ENCODE measurements around the gene NEO1.

NEO1 gene

DNA sequence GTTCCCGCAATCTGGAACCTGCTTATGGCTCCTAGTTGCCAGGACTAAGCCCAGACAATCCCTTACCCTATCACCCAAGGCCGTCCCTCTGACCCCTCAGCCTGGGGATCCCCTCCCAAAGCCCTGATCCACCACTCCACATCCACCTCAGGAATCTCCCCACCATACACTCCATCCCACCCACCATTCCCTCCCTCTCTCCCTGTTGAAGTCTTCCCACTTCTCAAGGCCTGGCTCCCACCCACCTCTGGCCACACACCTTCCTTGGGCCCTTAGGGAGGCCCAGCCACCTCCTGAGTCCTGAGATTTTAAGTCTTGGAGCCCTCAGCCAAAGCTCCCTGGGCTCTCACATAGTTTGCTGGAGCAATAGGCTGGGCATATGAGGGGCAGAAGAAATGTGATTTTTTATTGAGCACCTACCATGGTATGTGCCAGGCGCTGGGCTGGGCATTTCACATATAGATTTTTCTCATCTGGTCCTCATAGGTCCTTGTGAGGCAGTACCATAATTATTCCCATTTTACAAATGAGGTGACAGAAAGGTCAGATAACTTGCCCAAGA, 268.4 kb downstream of the NEO1 start:
- peak; percentile 16 for DNase-seq

DNA sequence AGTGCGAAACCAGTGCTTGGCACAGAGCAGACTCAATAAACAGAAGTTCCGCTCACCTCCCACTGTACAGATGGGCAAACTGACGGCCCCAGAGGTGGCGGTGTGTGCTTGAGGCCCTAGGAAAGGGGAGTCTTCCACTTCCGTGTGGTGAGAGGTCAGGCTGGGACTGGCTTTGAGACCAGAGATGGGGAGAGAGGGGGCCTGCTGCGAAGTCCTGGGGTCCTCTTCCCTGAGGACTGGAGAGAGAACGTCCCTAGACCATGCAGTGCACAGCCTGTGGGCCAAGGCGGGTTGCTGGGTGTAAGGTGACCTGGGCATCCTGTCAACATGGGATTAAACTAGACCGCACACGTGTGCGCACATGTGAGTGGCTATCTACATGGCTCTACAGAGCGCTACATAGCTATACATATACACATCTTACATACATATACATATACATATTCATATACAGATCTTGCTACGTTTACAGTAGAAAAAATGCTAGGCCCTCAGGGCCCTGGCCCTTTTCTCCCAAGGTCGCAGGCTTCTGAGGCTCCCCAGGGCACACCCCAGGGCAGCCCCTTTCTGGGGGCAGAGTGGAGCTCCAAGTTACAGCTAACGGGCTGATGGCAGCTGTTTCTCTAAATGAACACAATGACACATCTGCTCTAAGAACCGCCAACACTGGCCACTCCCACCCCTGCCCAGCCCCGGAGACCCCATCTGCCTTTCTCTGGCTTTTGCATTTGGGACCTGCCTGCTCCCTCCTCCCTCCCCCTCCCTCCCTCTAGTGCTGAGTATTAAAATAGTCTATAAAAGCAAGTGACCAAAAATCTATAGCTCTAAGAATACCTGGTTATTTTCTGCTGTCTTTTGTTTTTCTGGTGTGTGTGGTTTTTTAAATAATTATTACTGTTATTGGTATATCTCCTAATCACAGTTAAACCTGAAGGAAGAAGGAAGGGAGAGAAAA, 269.5 kb downstream of the NEO1 start:
- peak; percentile 16 for DNase-seq

DNA sequence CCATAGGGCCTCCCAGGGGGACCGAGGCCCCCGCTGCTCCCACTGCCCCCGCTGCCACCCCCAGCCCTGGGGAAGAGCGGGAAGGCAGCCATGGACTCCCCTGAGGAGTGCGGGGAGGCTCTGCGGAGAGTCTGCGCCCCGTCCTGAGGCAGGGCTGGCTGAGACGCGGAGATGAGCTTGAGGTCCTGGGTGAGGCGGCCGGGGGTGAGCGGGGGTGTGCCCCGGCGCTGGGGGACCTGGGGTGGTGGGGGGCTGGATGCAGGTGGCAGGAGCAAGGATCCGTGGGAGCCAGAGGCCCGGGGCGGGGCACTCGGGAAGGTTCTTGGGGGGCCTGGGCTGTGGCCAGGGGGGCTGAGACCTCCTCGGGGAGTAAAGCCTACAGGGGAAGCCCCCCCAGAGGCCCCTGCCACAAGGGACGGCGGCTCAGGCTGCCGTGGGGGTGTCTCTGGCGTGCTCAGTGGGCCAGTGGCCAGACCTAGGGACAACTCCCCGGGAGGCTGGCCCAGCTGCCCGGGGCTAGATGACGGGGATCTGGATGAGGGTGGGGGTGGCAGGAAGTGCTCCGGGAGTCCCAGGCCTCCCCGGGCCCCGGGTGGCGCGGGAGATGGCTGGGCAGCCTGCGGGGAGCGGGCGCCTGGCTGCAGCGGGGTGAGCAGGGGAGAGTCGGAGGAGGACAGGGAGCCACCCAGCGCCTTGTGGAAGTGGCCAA, 270.6 kb downstream of the NEO1 start:
- peak; percentile 12 for DNase-seq

DNA sequence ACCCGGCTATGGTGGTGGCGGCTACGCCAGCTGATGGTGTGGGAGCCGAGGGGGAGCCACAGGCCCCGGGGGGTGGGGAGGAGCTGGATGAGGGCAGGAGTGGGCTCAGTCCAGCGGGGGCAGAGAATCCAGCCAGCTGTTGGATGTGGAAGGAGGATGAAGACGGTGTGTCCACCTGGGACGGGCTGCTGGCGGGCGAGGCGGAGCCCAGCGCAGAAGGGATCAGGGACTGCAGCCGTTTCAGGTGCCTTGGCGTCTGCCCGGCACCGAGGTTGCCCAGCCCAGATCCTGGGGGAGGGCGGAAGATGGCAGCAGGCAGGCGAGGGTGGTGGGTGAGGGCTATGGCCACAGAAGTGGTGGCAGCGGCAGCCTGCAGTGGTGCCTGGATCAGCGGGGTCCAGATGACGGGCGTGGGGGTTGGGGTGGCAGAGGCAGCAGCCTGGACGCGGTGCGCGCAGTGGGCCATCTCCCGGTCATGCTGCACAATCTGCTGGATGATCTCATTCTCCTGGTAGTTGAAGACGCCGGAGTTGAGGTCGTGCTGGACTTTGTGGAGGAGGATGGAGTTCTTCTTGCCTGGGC, 271.2 kb downstream of the NEO1 start:
- DNase-seq = peak; percentile 13

DNA sequence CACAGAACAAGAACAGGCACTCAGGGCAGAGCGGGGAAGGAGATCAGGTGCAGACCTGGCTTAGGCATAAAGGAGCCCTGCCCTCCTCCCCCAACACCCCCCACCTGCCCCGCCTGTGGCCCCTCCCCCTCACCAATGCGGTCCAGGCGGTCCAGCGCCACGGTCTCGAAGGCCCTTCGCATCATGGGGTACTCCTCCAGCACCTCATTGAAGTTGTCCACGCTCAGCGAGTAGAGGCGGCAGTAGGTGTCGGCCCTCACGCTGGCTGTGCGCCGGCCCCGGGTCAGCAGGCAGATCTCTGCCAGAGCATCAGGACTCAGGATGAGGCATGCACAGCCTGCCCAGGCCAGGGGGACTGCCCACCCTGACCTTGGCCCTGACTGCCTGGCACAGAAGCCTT, 271.7 kb downstream of the NEO1 start:
- DNase-seq = peak; percentile 19

DNA sequence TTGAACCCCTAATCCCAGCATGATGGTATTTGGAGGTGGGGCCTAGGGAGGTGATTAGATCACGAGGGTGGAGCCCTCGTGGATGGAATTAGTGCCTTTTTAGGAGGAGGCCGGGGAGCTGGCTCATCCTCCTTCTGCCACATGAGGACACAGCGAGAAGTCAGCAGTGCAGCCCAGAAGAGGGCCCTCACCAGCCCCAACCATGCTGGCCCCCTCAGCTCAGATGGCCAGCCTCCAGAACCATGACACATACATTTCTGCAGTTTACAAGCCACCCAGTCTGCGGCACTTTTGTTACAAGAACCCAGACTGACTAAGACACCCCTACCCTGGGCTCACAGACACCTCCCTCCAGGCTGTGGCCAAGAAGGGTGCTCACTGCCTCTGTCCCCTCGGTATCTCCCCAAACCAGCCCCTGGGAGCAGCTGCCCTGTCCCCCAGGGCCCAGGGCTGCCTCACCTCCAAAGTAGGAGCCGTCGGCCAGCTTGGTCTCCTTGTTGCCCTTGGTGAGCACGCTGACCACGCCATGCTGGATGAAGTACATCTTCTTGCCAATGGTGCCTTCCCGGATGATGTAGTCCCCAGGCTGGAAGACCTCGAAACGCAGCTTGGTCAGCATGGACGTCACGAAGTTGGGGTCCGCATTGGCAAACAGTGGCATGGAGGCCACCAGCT, 272.4 kb downstream of the NEO1 start:
- peak; percentile 8 for DNase-seq

DNA sequence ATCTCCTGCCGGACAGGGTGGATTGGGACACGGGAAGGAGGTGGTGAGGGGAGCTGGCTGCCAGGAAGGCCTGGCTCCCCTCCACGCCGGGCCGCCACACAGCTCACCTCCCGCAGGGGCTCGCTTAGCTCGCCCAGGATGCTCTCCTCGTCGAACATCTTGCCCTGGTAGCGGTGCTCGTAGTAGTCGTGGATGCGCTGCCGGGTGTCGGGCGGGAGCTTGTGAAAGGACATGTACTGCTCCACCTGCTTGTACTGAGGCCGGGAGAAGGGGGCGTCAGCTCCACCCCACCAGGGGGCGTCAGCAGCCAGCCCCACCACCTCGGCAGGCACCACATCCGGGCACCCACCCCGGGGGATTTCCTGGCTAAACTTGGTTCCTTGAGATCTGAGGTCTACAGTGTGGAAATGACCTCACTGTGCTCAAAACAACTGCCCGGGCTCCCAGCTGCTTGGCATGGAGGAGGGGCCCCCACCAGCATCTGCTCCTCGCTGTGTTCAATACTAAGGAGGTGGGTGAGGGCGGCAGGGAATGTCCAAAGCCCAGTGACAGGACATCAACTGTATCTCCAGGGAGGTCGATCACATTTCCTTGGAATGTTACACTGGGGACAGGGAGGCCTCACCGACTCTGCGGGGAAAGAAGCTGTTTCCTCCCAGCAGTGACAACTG, 273.1 kb downstream of the NEO1 start:
- DNase-seq = peak; percentile 25

DNA sequence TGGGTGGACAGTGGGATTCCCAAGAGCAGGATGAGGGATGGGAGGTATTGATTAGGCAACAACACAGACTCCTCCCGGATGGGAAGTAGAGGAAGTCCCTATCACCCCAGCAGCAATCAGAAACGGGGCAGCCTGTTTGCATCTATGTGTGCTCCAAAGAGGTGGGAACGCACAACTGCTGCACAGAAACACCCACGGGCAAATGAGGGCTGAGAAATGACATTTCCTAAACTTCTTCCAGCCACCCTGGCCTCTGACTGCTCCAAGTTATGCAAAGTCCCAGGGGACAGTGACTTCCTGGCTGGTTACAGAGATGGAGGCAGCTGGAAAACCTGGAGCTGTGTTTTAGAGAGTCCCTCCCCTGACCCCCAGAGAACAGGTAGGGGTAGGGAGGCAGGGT, 273.9 kb downstream of the NEO1 start:
- DNase-seq = peak; percentile 8

DNA sequence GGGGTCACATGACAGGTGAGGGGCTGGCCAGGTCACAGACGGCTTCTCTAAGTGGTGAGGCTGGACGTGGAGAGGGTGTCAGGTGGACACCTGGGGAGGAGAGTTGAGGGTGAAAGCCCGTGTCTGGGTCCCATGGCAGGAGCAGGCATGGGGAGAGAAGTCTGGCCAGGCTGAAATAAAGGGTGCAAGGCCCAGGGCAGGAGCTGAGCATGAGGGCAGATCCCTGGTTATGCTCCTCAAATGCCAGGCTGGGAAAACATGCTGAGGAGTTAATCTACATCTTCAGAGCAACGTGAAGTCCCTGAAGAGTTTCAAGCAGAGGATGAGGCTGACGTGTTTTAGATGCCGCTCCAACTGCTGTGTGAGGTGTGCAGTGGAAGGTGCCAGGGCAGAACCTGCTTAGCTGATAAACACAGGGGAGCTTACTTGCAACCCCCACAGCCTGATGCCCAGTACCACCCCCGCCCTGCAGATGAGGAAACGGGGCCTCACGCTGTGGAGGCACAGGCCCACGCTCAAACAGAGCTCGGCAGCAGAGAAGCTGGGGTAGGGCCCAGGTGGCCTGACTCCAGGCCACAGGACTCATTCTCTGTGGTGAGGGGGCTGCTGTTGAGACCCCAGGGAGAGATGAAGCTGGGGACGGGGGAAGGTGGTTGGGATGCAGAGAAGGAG, 276.0 kb downstream of the NEO1 start:
- DNase-seq = no peak

DNA sequence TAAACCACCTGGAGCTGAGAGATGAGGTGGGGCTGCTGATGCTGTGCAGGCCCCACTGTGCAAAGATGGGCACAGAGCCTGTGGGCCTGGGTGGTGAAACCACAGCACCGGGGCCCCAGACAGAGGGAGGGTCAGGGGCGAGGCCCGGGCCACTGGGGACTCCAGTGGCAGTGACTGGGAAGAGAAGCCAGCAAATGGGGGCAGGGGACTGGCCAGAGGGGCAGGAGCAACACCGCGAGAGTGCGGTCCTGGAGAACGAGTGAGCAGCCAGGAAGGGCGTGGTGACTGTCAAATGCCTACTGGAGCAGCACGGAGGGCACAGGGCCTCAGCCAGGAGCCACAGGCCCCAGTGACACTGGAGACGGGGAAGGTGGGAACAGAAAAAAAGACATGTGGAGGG, 276.7 kb downstream of the NEO1 start:
- no peak for DNase-seq

DNA sequence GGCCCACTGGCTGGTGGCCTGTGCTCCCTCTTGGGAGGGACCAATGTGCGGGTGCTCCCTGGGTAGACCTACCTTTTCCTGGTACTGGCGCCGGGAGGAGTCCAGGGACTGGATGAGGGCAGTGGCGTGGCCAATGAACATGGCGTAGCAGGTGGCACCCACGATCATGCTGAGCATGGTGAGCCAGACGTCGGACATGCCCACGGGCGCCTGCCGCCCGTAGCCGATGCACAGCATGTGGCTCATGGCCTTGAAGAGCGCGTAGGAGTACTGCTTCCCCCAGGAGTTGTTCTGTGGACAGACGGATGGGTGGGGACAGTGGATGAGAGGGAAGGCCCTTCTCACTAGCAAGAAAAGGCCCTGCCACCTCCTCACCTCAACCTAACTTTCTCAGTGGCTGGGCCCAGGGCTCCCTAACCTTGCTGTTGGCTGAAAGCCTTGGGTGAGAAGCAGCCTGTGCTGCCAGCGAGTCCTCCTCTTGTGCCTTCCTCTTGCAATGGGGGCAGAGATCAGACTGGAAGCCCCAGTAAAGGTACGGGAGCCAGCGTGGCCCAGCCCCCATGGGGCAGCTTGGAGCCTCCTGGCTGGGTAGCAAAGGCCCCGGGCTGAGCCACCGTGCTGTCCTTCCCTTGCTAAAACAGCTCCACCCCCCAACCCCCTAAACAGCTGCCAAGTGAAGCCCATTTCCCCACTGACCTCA, 277.4 kb downstream of the NEO1 start:
- DNase-seq = no peak

DNA sequence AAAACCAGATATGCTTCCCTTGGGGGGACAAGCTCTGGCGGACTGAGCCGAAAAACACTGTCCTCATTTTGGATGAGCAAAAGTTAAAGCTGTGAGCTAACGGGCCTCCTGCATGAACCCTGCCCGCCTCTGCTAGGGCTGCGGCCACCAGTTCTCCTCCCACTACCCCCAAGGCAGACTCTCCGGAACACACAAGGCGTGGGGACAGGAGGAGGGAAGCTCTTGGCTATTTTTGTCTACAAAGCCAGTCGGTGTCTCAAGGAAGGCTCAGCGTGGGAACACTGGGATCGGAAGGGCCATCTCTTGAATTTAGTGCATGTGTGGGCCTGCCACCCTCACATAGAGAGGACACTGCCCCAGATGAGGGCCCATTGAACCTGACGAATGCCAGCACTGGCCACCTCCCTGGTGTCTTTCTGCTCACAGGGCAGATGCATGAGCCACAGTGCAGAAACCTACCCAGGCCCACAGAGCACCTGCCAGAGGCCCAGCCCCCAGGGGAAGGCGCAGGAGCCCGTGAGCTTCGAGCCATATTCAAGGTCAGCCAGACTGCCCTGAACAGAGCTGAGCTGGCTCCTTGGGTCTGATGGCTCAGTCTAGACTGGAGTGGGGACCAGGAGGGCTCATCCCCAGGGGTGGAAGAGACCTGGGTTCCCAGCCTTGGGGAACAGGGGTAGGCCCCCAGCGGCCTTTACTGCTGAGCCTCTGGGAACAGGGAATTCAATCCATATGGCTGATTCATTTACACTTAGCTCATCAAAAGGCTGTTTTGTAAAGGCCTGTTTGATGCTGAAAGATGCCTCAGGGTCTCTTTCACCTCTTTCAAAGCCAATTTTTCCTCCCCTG, 278.2 kb downstream of the NEO1 start:
- DNase-seq = no peak

DNA sequence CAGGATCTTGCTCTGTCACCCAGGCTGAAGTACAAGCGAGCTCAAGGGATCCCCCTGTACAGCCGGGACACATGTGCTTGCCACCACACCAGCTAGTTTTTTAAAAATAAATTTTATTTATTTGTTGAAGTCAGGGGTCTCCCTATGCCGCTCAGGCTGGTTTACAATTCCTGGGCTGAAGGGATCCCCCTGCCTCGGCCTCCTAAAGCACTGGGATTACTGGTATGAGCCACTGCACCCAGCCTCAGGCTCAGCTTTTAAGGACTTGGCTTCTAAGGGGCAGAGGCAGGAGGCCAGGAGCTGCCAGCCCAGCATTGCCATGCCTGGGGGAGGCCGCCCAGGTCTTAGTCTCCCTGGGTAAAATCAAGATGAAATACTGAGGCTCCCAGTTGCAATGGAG, 279.2 kb downstream of the NEO1 start:
- DNase-seq = no peak

DNA sequence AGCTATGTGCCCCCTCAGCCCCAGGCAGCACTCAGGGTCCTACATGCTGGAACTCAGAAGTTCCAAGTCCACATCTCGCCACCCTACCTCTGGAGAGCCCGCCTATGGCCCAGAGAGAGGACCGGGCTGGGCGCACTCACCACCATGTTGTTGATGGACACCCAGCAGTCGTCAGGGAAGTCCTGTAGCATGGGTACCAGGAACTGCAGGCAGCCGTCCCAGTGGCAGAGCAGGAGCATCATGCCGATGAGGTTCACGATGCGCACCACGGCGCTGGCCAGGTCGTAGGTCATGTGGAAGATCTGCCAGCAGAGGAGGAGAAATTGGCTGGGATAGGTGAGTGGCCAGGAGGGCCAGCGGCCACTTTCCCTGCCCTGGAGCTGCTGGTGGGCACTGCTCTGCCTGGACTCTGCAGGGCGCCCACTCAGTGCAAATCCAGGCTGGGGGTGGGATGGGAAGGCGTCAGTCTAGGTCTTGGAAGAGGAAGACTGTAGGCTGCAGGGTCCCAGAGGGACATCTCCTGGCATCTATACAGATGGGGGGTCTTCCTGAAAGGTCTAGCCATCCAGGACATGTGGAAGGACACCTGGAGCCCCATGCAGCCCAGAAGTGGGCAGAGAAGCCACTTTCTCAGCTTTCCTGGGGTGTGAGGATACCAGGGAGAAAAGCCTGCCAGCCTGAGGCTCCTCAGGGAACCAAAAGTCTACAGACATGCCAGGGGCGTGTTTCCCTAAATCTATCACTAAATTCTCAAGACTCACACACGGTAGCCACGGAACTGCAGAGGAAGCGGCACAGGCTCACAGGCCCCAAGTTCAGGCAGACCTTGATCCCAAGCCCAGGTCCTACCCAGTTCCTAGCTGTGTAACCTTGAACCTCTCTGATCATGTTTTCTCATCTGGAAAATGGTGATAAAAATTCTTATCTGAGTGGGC, 280.0 kb downstream of the NEO1 start:
- no peak for DNase-seq

DNA sequence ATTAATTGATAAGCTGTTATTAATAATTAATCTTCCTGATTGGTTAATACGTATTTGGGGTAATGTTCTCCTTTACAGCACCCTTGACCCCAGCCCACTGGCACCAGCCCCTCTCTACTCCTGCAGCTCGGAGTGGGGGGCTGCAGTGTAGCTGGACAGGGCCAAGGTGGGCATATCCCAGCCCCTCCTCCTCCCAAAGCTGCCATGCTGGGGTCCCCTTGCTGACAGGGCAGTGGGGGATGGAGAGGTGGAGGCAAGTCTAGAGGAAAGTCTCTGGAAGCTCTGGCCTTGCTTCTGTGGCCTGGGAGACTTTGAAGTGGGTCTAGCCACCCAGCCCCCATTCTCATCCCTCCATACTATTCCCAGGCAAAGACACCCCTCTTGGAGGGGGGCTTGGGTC, 280.7 kb downstream of the NEO1 start:
- DNase-seq = no peak

DNA sequence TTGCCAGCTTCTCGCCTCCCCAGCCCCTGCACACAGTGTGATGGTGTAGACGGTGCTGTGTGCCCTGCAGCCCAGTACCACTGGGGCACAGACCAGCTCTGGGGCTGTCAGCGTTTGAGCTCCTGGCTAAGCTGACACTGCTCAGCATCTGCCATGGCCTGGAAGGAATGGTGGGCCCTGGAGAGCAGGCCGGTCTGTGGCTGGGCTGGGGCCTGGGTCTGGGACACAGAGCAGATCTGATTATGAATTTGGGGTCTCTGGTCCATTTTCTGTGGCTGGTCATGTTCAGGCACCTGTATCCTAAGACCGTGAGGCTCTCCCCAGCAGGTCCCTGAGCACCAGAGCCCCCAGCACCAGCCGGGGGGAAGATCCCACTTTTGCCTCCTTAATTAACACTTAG, 281.8 kb downstream of the NEO1 start:
- no peak for DNase-seq

DNA sequence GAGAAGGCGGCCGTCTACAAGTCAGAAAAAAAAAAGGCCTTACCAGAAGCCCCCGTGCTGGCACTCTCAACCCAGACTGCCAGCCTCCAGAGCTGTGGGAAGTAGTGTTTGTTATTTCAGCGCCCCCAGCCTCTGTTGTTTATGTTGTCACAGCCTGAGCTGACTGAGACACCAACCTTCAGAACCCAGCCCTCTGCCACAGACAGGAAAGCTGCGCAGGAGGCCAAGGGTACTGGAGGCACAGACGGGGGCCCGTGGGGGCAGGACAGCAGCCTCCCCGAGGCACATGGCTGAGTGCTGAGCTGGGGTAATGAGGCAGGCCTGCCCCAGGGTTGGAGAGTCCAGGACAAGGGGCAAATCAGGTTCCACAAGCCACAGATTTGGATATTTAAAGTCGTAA, 282.8 kb downstream of the NEO1 start:
- DNase-seq = no peak

DNA sequence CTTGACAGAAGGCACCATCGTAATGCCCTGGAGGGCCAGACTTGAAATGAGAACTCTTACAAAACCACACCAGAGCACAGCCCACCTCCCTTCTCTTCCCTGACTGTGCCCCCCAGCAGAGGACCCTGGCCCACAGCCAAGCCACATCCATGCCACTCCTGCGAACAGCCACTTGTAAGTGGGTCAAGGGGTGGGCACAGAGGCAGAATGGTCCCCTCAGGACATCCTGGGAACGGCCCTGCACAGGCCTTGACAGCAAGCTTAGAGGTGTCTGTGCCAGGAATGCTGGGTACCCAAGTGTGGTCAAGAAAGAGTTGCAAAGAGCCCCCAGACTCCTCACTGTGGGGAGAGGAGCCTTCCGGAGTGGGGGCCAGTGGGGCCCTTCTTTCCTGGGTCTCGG, 283.2 kb downstream of the NEO1 start:
- no peak for DNase-seq

DNA sequence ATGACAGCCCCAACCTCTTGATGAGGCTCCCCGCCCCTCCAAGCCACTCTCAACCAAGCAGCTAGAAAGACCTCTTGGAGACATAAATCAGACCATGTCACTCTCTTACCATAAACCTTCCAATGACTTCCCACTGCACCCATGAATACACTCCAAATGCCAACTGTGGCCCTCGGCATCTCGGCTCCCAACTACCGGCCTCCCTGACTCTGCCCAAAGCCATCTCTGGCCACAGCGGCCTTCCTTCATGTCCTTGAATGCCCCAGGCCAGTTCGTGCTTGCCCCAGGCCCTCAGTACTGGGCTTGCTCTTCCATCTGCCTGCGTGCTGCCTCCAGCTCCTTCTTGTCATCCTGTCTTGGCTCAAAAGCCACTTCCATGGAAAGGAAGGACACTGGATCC, 284.5 kb downstream of the NEO1 start:
- no peak for DNase-seq
